ENCODE data around the gene ODF4. TPM values are rescaled to one million over a fixed set of nuclear protein-coding genes. Genes with fewer than 3 reads are reported as not detected.

Gene ODF4
- polyA plus RNA-seq, 1 of the 3 experiments (the other 2 are of a cell fraction) = not detected

DNA sequence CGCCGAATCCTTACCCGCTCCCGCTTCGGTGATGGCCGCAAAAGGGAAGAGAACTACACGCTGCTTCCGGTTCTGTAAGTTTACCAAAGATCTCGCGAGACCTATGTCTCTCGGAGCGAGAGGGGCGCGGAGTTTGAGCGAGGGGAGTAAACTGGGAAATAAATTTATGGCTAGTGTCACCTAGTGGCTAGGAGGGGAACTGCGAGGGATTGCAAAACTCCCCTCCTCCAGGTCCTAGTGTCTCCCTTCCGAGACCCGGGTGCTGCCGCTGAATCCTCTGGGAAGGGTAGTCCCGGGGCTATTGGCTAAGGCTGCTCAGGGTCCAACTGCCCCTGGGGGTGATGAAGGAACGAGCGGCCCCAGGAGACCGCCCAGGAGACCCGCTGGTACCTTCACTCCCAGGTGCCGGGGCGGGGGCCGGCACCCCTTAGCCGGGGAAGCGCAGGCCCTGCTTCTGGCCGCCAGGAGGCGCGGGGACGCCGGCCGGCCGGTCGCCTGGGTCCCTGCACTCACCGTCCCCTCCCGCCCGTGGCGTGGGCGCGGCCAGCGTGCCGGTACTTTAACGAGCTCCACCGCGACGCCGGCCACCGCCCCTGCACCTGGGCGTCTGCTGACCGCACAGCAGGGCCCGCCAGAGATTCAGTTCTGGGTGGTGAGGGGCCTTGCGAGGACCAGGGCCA lies 43.6 kb downstream of the ODF4 start, which contains the start of gene RPL26 (continued):
- TF ChIP-seq, protein P1, sequence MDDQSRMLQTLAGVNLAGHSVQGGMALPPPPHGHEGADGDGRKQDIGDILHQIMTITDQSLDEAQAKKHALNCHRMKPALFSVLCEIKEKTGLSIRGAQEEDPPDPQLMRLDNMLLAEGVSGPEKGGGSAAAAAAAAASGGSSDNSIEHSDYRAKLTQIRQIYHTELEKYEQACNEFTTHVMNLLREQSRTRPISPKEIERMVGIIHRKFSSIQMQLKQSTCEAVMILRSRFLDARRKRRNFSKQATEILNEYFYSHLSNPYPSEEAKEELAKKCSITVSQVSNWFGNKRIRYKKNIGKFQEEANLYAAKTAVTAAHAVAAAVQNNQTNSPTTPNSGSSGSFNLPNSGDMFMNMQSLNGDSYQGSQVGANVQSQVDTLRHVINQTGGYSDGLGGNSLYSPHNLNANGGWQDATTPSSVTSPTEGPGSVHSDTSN (IDR thresholded peaks at IDR 0.05) = no peak; the same call in 1 of the 2 replicates
- peak; percentile 94 for TF ChIP-seq MXI1 (IDR thresholded peaks at IDR 0.05; ENCODE audit: low read depth, low read length)
- TF ChIP-seq SIN3A (IDR thresholded peaks at IDR 0.05; ENCODE audit: borderline replicate concordance, low read depth, low read length) = peak; percentile 97; the same call in 1 of the 2 replicates
- TF ChIP-seq TAF1 (IDR thresholded peaks at IDR 0.05; ENCODE audit: borderline replicate concordance, low read depth, low read length) = peak; percentile 100
- peak; percentile 80 for TF ChIP-seq GABPA (IDR thresholded peaks at IDR 0.05; ENCODE audit: low read depth)
- no peak; the same call in 1 of the 2 replicates for TF ChIP-seq JUND (IDR thresholded peaks at IDR 0.05)
- TF ChIP-seq RXRA (IDR thresholded peaks at IDR 0.05; ENCODE audit: borderline replicate concordance, low read depth) = no peak
- TF ChIP-seq, protein P2, sequence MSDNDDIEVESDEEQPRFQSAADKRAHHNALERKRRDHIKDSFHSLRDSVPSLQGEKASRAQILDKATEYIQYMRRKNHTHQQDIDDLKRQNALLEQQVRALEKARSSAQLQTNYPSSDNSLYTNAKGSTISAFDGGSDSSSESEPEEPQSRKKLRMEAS (IDR thresholded peaks at IDR 0.05; ENCODE audit: low read depth) = peak; percentile 94
- TF ChIP-seq YY1 (IDR thresholded peaks at IDR 0.05; ENCODE audit: low read depth) = peak; percentile 84; the same call in 1 of the 2 replicates
- peak; percentile 43; the same call in 1 of the 2 replicates for TF ChIP-seq TCF12 (IDR thresholded peaks at IDR 0.05)
- no peak for TF ChIP-seq TEAD4 (IDR thresholded peaks at IDR 0.05; ENCODE audit: borderline replicate concordance, insufficient read depth)
- TF ChIP-seq FOXM1 (IDR thresholded peaks at IDR 0.05; ENCODE audit: low read depth) = 0 out of 2 replicates have a peak, but pooled peaks have one; percentile 17
- TF ChIP-seq POLR2AphosphoS5 (IDR thresholded peaks at IDR 0.05; ENCODE audit: low read depth, low read length) = peak; percentile 99
- TF ChIP-seq GATA2 (CRISPR knock-in tag; IDR thresholded peaks at IDR 0.05) = no peak

DNA sequence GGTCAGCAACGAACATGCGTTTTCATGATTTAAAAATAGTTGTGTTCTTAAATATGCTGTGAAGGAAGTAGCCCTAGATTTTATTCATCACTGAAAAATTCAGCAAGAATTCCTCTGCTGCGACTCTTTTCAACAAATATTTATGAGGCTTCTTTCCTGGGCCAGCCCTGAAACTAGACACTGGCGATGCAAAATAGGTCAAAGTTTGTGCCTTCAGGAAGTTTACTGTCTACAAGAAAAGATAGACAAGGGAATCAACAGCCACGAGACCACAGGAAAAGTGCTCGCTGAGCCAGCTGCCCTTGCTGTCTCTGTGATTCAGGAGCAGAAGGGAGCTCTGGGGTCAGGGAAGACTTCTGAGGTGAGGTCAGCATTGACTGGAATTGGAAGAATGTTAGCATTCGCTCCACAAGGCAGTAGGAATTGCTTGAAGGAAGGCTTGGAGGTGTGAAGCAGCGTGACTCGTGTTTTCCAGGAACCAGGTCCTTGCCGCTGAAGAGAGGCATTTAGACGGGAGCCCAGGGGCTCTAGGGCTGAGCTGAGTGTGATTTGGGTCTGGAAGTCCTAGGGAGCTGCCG lies 45.2 kb downstream of the ODF4 start:
- Histone ChIP-seq H3F3A (replicated peaks; ENCODE audit: insufficient read depth) (peaks cover 49% of the 10 kb centered on the region), H3K4me3 (ENCODE audit: low read depth in 2 of 2, low read length in 1 of 2) (peak overlapping the region in 1 of 2 experiments; percentile 87; a peak in 2 of 4 replicates), H4K20me1 (ENCODE audit: insufficient read depth) (peaks cover 24% of the 10 kb centered on the region), H3K4me2 (peak overlapping the region; percentile 98), H3K4me1 (ENCODE audit: control insufficient read depth in 1 of 2, insufficient read depth in 2 of 2, low read depth in 1 of 2, low read length in 1 of 2) (peaks cover 20 to 25% of the 10 kb centered on the region in 2 experiments; a peak in 3 of 4 replicates), H3K9me3 (no peaks in the 10 kb centered on the region), H3K27me3 (ENCODE audit: insufficient read depth) (no peaks in the 10 kb centered on the region), H3K9me2 (no peaks in the 10 kb centered on the region), H2AFZ (ENCODE audit: low read depth) (no peak overlapping the region), H3K36me3 (replicated peaks in 1 of 2; ENCODE audit: control insufficient read depth in 1 of 2, insufficient read depth in 2 of 2, low read length in 1 of 2) (peaks cover 16 to 24% of the 10 kb centered on the region in 2 experiments), H3K79me2 (ENCODE audit: insufficient read depth) (peaks cover 32% of the 10 kb centered on the region), H3K27ac (ENCODE audit: low read depth in 2 of 2, low read length in 1 of 2) (peak overlapping the region in 1 of 2 experiments; percentile 90; a peak in 3 of 4 replicates), H3K9ac (peak overlapping the region; percentile 90; the same call in 1 of the 2 replicates)
- ChIA-PET POLR2A (no interaction called here), CTCF (interaction anchor here (0.8 kb wide), 2 partner anchors 82 to 361 kb away, joined by 3 read pairs; no protein-coding TSS in a partner anchor)
- WGBS (ENCODE audit: low lambda C conversion rate) = 33% methylated on average over 12 of the region's 12 CpGs
- no peak for DNase-seq
- TF ChIP-seq TEAD4 (IDR thresholded peaks at IDR 0.05; ENCODE audit: borderline replicate concordance, insufficient read depth) = peak; percentile 80
- peak; percentile 60; the same call in 1 of the 2 replicates for TF ChIP-seq JUND (IDR thresholded peaks at IDR 0.05)
- TF ChIP-seq, protein P3, sequence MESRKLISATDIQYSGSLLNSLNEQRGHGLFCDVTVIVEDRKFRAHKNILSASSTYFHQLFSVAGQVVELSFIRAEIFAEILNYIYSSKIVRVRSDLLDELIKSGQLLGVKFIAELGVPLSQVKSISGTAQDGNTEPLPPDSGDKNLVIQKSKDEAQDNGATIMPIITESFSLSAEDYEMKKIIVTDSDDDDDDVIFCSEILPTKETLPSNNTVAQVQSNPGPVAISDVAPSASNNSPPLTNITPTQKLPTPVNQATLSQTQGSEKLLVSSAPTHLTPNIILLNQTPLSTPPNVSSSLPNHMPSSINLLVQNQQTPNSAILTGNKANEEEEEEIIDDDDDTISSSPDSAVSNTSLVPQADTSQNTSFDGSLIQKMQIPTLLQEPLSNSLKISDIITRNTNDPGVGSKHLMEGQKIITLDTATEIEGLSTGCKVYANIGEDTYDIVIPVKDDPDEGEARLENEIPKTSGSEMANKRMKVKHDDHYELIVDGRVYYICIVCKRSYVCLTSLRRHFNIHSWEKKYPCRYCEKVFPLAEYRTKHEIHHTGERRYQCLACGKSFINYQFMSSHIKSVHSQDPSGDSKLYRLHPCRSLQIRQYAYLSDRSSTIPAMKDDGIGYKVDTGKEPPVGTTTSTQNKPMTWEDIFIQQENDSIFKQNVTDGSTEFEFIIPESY (IDR thresholded peaks at IDR 0.05; ENCODE audit: borderline replicate concordance, low read depth) = 0 out of 2 replicates have a peak, but pooled peaks have one; percentile 20
- no peak for TF ChIP-seq CHD2 (IDR thresholded peaks at IDR 0.05; ENCODE audit: low read length, partially characterized antibody)
- no peak; the same call in 1 of the 2 replicates for TF ChIP-seq NFIC (IDR thresholded peaks at IDR 0.05; ENCODE audit: borderline replicate concordance)
- TF ChIP-seq MEF2A (IDR thresholded peaks at IDR 0.05; ENCODE audit: borderline replicate concordance, low read depth) = 0 out of 2 replicates have a peak, but pooled peaks have one; percentile 25
- TF ChIP-seq FOSL2 (IDR thresholded peaks at IDR 0.05; ENCODE audit: borderline replicate concordance, low read depth) = peak; percentile 25; the same call in 1 of the 2 replicates
- TF ChIP-seq, protein P4, sequence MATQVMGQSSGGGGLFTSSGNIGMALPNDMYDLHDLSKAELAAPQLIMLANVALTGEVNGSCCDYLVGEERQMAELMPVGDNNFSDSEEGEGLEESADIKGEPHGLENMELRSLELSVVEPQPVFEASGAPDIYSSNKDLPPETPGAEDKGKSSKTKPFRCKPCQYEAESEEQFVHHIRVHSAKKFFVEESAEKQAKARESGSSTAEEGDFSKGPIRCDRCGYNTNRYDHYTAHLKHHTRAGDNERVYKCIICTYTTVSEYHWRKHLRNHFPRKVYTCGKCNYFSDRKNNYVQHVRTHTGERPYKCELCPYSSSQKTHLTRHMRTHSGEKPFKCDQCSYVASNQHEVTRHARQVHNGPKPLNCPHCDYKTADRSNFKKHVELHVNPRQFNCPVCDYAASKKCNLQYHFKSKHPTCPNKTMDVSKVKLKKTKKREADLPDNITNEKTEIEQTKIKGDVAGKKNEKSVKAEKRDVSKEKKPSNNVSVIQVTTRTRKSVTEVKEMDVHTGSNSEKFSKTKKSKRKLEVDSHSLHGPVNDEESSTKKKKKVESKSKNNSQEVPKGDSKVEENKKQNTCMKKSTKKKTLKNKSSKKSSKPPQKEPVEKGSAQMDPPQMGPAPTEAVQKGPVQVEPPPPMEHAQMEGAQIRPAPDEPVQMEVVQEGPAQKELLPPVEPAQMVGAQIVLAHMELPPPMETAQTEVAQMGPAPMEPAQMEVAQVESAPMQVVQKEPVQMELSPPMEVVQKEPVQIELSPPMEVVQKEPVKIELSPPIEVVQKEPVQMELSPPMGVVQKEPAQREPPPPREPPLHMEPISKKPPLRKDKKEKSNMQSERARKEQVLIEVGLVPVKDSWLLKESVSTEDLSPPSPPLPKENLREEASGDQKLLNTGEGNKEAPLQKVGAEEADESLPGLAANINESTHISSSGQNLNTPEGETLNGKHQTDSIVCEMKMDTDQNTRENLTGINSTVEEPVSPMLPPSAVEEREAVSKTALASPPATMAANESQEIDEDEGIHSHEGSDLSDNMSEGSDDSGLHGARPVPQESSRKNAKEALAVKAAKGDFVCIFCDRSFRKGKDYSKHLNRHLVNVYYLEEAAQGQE (IDR thresholded peaks at IDR 0.05; ENCODE audit: low read depth, low read length) = no peak
- TF ChIP-seq, protein P2 (IDR thresholded peaks at IDR 0.05; ENCODE audit: low read depth) = peak; percentile 97
- TF ChIP-seq, protein P5, sequence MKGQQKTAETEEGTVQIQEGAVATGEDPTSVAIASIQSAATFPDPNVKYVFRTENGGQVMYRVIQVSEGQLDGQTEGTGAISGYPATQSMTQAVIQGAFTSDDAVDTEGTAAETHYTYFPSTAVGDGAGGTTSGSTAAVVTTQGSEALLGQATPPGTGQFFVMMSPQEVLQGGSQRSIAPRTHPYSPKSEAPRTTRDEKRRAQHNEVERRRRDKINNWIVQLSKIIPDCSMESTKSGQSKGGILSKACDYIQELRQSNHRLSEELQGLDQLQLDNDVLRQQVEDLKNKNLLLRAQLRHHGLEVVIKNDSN (IDR thresholded peaks at IDR 0.05; ENCODE audit: borderline replicate concordance, low read depth) = peak; percentile 14; the same call in 1 of the 2 replicates
- no peak for TF ChIP-seq RAD21 (IDR thresholded peaks at IDR 0.05; ENCODE audit: low read length)
